Body of pancreas (tissue), 4 donors: Measurements from ENCODE around the gene ZMYM2.

ENCODE experiments used
- CTCF ChIP-seq, 7 experiments: fragments of 450-650 bp in 4 of 7; fragments of 200-600 bp in 3 of 7; sonication (generic) in 3 of 7; IDR thresholded peaks; one replicate each; pipeline ENCODE4 v1.5.1; 2016 to 2019; ENCODE audit warnings: antibody characterized with exemption in 7 of 7
- POLR2A ChIP-seq, 3 donors: fragments of 450-650 bp; IDR thresholded peaks; one replicate each; pipeline ENCODE4 v1.6.1; 2016; ENCODE audit warnings: antibody characterized with exemption in 3 of 3, mild to moderate bottlenecking in 2 of 3

GRCh38 chr13:20105161-20105689, 146.7 kb downstream of the ZMYM2 start:
- TF ChIP-seq CTCF (IDR thresholded peaks at IDR 0.05) = no peak
- no peak for TF ChIP-seq POLR2A (IDR thresholded peaks at IDR 0.05)
